SW 1271 (cell line): ENCODE results near the gene CEP76.

Source experiments
- DNase-seq, 2 experiments: peaks; one replicate each; lab custom pipeline; 2025; lab: John Stamatoyannopoulos, UW

CEP76 gene

GRCh38 chr18:12711446-12711845 lies 8.9 kb upstream of the CEP76 start:
- no peak for DNase-seq

DNA sequence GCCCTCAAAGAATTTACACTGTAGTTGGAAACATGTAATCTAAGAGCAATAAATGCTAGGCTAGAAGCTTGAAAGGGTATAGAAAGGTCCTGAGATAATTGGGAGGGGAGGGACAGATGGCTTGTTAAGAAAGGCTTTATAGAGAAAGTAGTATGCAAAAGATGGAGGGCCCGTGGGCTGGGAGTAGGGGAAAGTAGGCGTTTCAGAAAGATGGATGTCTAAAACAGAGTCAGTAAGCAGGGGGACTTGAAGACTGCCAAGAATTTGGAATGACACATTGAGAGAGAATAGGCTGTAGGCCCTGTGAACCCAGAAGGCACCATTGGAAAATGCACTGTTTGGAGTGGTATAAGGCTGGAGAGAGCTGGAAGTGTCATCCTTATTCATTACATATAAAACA lies 1.1 kb upstream of the CEP76 start:
- no peak for DNase-seq

- DNase-seq = no peak
Observed at GRCh38 chr18:12703096-12703567, 609 bp upstream of the CEP76 start.

GRCh38 chr18:12701161-12701560 lies 1.4 kb downstream of the CEP76 start:
- DNase-seq = no peak

DNA sequence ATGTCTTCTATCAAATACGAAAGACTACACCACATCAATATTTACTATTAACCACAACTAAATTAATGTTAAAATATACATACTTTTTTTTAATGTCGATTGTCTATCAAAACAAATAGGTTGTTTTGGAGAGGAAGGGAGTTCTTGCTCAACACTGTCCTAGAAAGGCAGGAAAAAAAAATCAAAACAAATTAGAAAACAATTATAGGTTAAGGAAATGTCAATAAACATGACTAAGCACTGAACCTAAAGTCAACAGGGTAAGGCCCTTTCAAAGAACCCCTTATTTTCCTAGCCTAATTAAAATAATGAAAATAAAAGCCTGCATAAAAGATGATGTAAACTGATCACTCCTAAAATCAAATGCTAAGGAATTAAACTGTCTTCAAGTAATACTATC lies 2.8 kb downstream of the CEP76 start:
- DNase-seq = no peak

DNA sequence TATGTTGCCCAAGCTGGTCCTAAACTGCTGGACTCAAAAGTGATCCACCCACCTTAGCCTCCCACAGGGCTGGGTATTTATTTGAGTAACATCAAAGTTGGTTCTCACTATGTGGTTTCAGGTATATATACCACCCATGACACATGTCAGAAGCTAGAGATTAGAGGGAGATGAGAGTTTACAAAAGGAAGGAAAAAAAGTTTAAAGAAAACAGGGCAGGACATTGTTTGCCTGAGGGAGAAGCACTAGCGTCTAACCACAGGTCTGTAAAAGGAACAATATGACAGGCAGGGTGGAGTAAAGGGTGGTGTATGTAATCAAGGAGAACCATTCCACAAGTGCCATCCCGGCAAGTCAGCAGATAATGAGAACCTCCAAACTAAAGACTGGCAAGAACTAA lies 8.5 kb downstream of the CEP76 start:
- DNase-seq = no peak

- DNase-seq = no peak
Observed at GRCh38 chr18:12692206-12692605, 10.3 kb downstream of the CEP76 start.

DNA sequence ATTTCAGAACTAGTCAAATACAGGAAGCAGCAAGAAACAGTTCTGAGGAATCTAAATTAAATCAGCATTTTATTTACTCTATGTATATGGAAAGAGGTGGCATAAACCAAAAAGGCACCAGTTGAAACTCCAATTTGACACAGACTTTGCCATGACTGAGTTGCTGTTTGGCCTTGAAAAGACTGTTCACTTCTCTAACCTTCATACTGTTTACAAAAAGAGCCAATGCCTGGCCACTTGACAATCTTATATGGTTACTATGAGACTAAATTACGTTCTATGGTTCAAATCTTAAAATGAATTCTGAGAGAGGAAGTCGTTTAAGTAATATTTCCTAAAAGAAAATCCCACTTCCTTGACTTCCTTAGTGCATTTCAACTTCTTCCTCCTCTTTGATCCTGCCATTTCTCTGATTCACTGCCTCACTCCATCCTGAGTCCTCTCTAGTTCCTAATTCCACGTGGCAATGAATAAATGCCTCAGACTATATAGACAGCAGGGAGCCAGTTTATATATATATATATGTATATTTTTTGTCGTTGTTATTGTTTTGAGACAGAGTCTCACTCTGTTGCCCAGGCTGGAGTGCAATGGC lies 13.2 kb downstream of the CEP76 start:
- DNase-seq = no peak

- no peak for DNase-seq
Observed at GRCh38 chr18:12686100-12686499, 16.4 kb downstream of the CEP76 start.

DNA sequence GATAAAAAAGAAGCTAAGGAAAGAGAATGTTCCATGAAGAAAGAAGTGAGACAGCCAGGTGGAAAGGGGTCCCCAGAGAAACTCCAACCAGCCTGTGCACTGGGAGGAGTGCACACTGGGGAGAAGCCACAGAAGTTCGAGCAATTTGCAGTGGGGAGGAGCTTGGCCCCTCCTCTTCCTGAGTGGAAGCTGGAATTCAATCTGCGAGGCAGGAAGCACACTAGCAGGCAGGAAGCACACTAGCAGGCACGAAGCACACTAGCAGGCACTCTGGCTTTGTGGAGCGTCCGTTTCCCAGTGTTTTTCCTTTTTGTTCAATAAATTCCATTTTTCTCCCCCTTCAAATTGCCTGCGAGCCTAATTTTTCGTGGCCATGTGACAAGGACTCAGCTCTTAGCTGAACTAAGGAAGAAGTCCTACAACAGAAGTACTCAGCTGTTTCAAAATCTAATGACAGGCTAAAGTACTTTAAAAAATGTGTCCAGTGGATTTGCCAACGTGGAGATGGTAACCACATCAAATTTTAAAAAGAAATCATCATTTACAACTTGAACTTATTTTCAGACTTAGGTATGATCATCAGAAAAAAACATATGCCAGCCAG lies 23.2 kb downstream of the CEP76 start:
- DNase-seq = peak; percentile 15 to 70

- no peak for DNase-seq
Observed at GRCh38 chr18:12668041-12668440, 34.5 kb downstream of the CEP76 start.

DNA sequence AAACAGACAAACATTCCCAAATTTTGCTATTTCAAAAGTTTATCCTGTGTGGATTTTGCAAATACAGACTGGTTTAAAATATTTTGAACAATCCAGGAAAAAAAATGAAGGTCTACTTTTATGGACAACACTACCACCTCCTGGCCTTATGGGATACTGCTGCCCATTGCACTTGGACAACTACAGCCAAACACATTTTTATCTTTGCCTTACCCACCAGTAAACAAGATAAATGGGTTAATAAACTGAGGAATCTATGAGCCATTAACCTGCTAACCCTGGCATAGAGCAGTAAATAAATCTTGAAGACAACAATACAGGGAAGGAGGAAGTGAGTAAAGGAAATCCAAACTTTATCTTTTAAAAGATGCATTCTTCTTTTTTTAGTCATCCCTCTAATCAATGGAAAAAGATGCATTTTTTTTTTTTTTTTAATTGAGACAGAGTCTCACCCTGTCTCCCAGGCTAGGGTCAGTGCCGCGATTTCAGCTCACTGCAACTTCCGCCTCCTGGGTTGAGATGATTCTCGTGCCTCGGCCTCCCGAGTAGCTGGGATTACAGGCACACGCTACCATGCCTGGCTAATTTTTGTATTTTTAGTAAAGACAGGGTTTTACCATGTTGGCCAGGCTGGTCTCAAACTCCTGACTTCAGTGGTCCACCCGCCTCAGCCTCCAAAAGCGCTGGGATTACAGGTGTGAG lies 42.5 kb downstream of the CEP76 start:
- DNase-seq = peak in 1 of 2 experiments; percentile 57

DNA sequence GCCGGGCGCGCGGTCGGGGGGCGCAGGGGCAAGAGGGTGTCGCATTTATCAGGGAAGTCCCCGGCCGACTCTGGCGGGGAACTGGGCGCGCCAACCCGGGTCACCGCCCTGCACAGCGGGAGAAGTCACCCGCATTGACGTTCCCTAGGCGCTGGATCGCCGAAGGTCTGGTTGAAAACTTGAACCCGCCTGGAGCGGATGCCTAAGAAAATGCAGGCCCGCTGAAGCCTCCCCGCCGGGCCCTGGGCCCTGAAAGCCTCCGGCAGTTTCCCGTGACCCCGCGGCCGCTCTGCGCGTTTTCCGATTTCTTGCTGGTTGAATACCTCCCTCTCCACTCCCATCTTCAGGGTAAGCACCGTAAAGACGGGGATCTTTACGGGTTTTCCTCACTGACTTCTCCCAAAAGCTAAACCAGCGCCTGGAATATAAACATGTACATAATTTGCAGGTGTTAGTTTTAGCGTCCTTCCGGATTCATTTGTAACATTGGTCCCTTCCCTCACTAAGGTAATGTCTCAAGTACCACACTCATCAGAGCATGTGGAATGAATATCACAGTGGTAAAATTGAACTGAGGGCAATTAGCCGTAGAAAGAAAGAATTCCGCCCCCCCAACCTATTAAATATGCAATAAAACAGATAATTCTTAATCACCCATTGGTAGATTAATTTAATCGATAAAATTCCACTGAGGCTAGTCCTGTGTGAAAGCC lies 43.9 kb downstream of the CEP76 start:
- peak in 1 of 2 experiments; percentile 24 for DNase-seq

DNA sequence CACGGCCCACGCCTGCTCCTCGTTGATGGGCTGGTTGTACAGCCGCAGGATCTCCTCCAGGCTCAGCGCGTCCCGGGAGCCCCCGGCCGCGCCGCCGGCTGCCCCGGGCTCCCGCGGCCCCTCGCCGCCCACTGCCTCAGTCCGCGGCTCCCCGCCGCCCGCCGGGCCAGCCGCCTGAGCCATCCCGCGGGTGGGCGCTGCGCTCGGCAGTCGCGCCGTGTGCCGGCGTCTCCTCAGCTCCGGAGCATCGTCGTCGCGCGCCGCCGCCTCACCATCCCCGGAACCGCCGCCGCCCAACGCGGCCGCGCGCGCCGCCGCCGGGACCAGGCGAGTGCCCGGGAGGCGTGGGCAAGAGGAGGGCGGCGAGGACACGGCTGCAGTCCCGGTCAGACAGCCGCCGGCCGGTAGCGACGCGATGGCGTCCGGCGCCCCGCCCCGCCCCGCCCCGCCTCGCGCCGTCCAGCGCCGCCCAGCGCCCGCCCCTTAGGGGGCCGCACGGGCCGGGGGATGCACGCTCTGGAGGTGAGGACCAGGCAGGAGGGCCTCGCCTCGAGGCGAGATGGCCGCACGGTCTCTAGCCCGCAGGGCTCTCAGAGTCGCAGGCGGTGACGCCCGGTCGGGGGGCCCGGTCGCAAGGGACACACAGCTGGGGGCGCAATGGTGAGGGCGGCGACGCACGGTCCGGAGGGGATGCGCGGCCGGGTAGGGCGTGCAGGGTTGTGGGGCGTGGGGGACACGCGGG lies 44.7 kb downstream of the CEP76 start, which contains the start of gene SPIRE1:
TSS of gene SPIRE1 (minus strand) at position 424 of the 742 bp plus-strand sequence. CDS start at position 183, 241 bp downstream.
- DNase-seq = peak in 1 of 2 experiments; percentile 50

DNA sequence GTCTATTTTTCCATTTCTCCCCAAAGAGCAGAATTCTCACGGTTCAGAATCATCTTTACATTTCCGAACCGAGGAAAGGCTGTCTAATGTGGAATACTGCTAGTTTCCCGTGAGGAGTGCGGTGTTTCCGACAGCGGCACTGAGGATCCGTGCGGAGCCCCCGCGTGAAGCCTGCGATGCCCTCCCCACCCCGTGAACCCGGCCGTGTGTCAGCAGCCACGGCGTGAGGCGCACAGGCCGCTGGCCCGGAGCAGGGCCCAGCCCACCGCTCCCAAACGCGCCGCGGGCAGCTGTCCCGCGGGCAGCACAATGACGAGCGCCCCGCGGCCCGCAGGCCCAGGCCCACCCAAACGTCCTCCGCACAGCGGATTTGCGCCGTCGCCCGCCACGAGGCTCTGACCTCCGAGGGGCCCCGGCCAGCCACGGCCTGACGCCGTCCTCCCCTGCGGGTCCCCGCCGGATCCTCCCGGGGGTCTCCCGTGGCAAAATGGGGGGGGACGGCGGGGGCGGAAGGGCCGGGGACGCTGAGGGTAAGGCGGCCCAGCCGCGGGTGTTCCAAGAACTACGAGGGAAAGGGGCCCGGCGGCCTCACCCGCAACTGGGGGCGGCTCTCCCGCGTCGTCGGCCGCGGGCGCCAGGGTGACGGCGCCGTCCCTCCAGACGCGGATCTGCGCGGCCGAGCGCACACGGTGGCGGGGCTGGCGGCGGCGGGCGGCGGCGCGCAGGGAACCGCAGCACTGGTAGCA lies 45.4 kb downstream of the CEP76 start:
- DNase-seq = no peak

GRCh38 chr18:12656605-12656937 lies 46.0 kb downstream of the CEP76 start:
- peak in 1 of 2 experiments; percentile 4 for DNase-seq

- no peak for DNase-seq
Observed at GRCh38 chr18:12654971-12655370, 47.6 kb downstream of the CEP76 start.

DNA sequence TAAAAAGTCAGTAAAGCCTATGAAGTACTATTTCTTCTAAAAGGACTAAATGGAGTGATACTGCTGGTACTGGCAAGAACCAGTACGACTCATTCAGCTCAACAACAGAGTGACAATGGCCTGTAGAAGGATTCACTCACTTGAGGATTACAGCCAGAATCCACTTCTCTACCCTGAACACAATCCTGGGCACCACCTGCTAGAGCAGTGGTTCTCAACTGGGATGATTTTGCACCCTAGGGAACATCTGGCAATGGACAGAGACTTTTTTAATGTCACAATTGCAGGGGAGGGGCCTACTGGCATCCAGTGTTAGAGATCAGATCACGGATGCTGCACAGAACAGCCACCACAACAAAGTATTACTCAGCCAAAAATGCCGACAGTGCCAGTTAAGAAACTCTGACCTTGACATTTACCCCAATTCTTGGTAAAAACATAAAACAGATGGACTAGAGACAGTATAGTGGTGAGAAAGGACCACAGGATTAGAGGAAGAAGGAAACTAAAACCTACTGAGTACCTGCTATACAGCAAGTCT lies 49.6 kb downstream of the CEP76 start:
- DNase-seq = peak in 1 of 2 experiments; percentile 8

DNA sequence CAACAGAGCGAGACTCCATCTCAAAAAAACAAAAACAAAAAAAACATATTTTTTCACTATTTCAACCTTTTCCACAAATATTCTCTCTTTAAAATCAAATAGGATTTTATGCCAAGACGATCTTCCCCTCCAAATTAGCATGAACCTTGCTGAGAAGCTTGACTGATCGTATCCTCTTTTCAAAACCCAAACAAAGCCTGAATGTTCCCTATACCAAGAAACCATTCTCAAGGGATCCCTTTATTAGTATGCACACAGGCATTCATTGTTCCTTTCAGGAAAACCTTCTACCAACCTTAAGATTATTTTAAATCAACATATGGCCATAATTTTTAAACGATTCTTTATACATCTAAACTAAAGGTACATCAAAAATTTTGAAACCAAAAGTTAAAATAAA lies 50.9 kb downstream of the CEP76 start:
- DNase-seq = no peak

DNA sequence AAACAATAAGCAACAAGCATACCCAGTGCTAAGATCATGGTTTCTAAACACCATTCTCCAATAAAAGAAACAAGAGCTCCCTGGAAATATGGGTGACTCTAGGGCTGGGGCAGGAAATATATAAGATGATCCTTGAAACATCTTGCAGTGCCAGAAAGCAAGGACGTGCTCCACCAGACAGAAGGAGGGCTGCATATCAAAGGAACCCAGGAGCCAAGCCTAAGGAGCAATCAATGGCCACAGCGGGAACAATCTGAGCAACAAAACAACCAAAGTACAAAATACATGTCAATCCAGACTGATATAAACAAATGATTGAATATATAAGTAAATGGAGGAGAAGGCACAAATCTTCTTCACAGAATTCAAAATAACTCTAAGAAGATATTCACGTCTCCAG lies 54.8 kb downstream of the CEP76 start:
- DNase-seq = no peak

- DNase-seq = no peak
Observed at GRCh38 chr18:12645751-12646203, 56.7 kb downstream of the CEP76 start.
